HepG2 (cell line): ENCODE results near the gene COMMD3. TPM values are rescaled to one million over a fixed set of nuclear protein-coding genes. Genes with fewer than 3 reads are reported as not detected.
A peak's percentile ranks its signal among the peaks of the same experiment; 100 is the strongest.

ENCODE experiments used
- ATAC-seq: fragments of 200-7000 bp; cut with Tn5 transposase; 3 replicates; pipeline ENCODE4 v1.9.1; 2020; ENCODE audit warnings: mild to moderate bottlenecking, moderate library complexity
- BruUV-seq: library from RNA; stranded (reverse); fragments of 400-500 nt; replicated peaks from 2 replicates; lab custom pipeline; 2021; lab: Mats Ljungman, UMichigan
- CTCF ChIA-PET: fragments of 300-600 bp; formaldehyde crosslinking; extraction: SDS; loops from one replicate; lab custom pipeline; 2021; ENCODE audit warnings: low total read pairs, inconsistent platforms, low intra/inter-chr PET ratio; lab: Yijun Ruan, JAX
- POLR2A ChIA-PET: fragments of 350-600 bp; sonication (Branson Sonifier 250); formaldehyde crosslinking; loops from one replicate; lab custom pipeline; 2020; ENCODE audit warnings: antibody characterized with exemption, inconsistent platforms; lab: Yijun Ruan, JAX
- DNase-seq: peaks from one replicate; pipeline ENCODE4 v3.0.0-alpha.2; 2015; ENCODE audit warnings: low spot score
- FAIRE-seq: peaks from 3 replicates; lab custom pipeline; 2011; peaks lifted over from hg19 to GRCh38; lab: Jason Lieb, UNC
- H2AFZ ChIP-seq: one replicate; pipeline ENCODE4 v1.6.1; 2011; ENCODE audit warnings: low read length, inconsistent platforms
- H3K27ac ChIP-seq: fragments of 300-600 bp; 3 replicates; pipeline ENCODE4 v1.8.0; 2011; ENCODE audit warnings: mixed run types, mild to moderate bottlenecking, mixed read lengths, low read length, inconsistent platforms; ENCODE audit not compliant: insufficient read depth; ENCODE audit errors: extremely low read length
- H3K27me3 ChIP-seq, 2 experiments: fragments of 200-600 bp in 1 of 2; 2 replicates in 1 of 2; 3 replicates in 1 of 2; pipeline versions ENCODE4 v1.6.0 to v1.8.0; 2011; ENCODE audit warnings: low read length in 2 of 2, mild to moderate bottlenecking in 2 of 2, moderate library complexity in 2 of 2, inconsistent platforms in 1 of 2; ENCODE audit not compliant: insufficient read depth in 2 of 2, control insufficient read depth in 1 of 2
- H3K36me3 ChIP-seq, 2 experiments: fragments of 200-600 bp in 1 of 2; replicated peaks in 1 of 2; 2 replicates in 1 of 2; 3 replicates in 1 of 2; pipeline versions ENCODE4 v1.5.1 to v1.8.0; 2011; ENCODE audit warnings: low read length in 2 of 2, inconsistent platforms in 1 of 2; ENCODE audit not compliant: insufficient read depth in 2 of 2, control insufficient read depth in 1 of 2
- H3K4me1 ChIP-seq: 2 replicates; pipeline ENCODE4 v1.5.1; 2012; ENCODE audit warnings: low read length, inconsistent platforms; ENCODE audit not compliant: insufficient read depth
- H3K4me2 ChIP-seq: 2 replicates; pipeline ENCODE4 v1.6.0; 2011; ENCODE audit warnings: low read depth, low read length, inconsistent platforms
- H3K4me3 ChIP-seq, 3 experiments: fragments of 200-600 bp in 1 of 3; sonication (generic), shearing (Covaris generic) in 1 of 3; replicated peaks in 1 of 3; 2 replicates each; pipeline ENCODE4 v1.5.1; 2011 to 2016; ENCODE audit warnings: low read length in 3 of 3, inconsistent platforms in 2 of 3, low read depth in 2 of 3, mild to moderate bottlenecking in 2 of 3, control low read depth in 1 of 3, mixed read lengths in 1 of 3; ENCODE audit not compliant: insufficient read depth in 1 of 3
- H3K79me2 ChIP-seq: one replicate; pipeline ENCODE4 v1.6.1; 2011; ENCODE audit warnings: low read length, inconsistent platforms; ENCODE audit not compliant: insufficient read depth
- H3K9ac ChIP-seq: 2 replicates; pipeline ENCODE4 v1.6.0; 2011; ENCODE audit warnings: mild to moderate bottlenecking, low read depth, low read length, inconsistent platforms; ENCODE audit not compliant: insufficient read depth
- H3K9me3 ChIP-seq: 2 replicates; pipeline ENCODE4 v1.5.1; 2012; ENCODE audit warnings: mild to moderate bottlenecking, low read length
- H4K20me1 ChIP-seq: 2 replicates; pipeline ENCODE4 v1.6.0; 2011; ENCODE audit warnings: inconsistent platforms, mild to moderate bottlenecking, low read length, moderate library complexity; ENCODE audit not compliant: insufficient read depth
- BRCA1 ChIP-seq: sonication (generic); formaldehyde crosslinking; IDR thresholded peaks from 2 replicates; pipeline ENCODE4 v1.4.0; 2020; ENCODE audit warnings: missing genetic modification reagents
- EED ChIP-seq: sonication (generic); formaldehyde crosslinking; IDR thresholded peaks from 2 replicates; pipeline ENCODE4 v1.5.0; 2020; ENCODE audit warnings: mild to moderate bottlenecking, missing genetic modification reagents
- FLYWCH1 ChIP-seq: sonication (generic); formaldehyde crosslinking; IDR thresholded peaks from 2 replicates; pipeline ENCODE4 v1.8.1; 2023; ENCODE audit warnings: mild to moderate bottlenecking, missing genetic modification reagents
- HNF1B ChIP-seq: sonication (generic); formaldehyde crosslinking; IDR thresholded peaks from 2 replicates; pipeline ENCODE4 v1.5.1; 2020; ENCODE audit warnings: mild to moderate bottlenecking, moderate library complexity, missing genetic modification reagents
- IRX3 ChIP-seq: sonication (generic); formaldehyde crosslinking; IDR thresholded peaks from 2 replicates; pipeline ENCODE4 v1.8.1; 2023; ENCODE audit warnings: mild to moderate bottlenecking, low read depth, missing genetic modification reagents, borderline replicate concordance
- LCORL ChIP-seq, 2 experiments: fragments of 450-650 bp in 1 of 2; sonication (generic) in 1 of 2; formaldehyde crosslinking in 1 of 2; IDR thresholded peaks; 2 replicates each; pipeline versions ENCODE4 v1.5.0 to v1.6.1; 2017 to 2020; ENCODE audit warnings: antibody characterized with exemption in 1 of 2, missing genetic modification reagents in 1 of 2
- MTF2 ChIP-seq: sonication (generic); formaldehyde crosslinking; IDR thresholded peaks from 2 replicates; pipeline ENCODE4 v1.5.0; 2020; ENCODE audit warnings: missing genetic modification reagents, borderline replicate concordance
- PBX3 ChIP-seq: sonication (generic); formaldehyde crosslinking; IDR thresholded peaks from 2 replicates; pipeline ENCODE4 v1.8.1; 2023; ENCODE audit warnings: missing genetic modification reagents, inconsistent platforms, borderline replicate concordance
- THRA ChIP-seq: sonication (generic); formaldehyde crosslinking; IDR thresholded peaks from 2 replicates; pipeline ENCODE4 v1.4.0; 2020; ENCODE audit warnings: missing genetic modification reagents, borderline replicate concordance
- ZFP36 ChIP-seq: fragments of 150-350 bp; IDR thresholded peaks from 2 replicates; pipeline ENCODE4 v1.6.1; 2018; ENCODE audit warnings: borderline replicate concordance, low read length, low read depth; ENCODE audit not compliant: partially characterized antibody
- ZNF275 ChIP-seq: sonication (generic); formaldehyde crosslinking; IDR thresholded peaks from 2 replicates; pipeline ENCODE4 v1.8.0; 2022; ENCODE audit warnings: missing genetic modification reagents, mild to moderate bottlenecking, inconsistent platforms, borderline replicate concordance
- ZNF441 ChIP-seq: sonication (generic); formaldehyde crosslinking; IDR thresholded peaks from 2 replicates; pipeline ENCODE4 v1.7.0; 2021; ENCODE audit warnings: missing genetic modification reagents, borderline replicate concordance
- ZNF547 ChIP-seq: sonication (generic); formaldehyde crosslinking; IDR thresholded peaks from 2 replicates; pipeline ENCODE4 v1.5.1; 2020; ENCODE audit warnings: mild to moderate bottlenecking, missing genetic modification reagents
- ZSCAN25 ChIP-seq: sonication (generic); formaldehyde crosslinking; IDR thresholded peaks from 2 replicates; pipeline ENCODE4 v1.8.0; 2022; ENCODE audit warnings: mild to moderate bottlenecking, missing genetic modification reagents
- WGBS: methylation state at CpG from one replicate; pipeline ENCODE4 v1.1.6; 2017; ENCODE audit warnings: low lambda C conversion rate; 5-methylcytosine and 5-hydroxymethylcytosine counted together
- in situ Hi-C: cut with HindIII; loops from 2 replicates; pipeline ENCODE4 v1.10.0; 2017; ENCODE audit warnings: low pct_unique_long_range_greater_than_20kb; ENCODE audit not compliant: extremely low pct_ligation_motif_present
- intact Hi-C: fragments of 100-400 bp; cut with micrococcal nuclease; formaldehyde crosslinking; loops from one replicate; pipeline ENCODE4 v1.10.0; 2022; ENCODE audit not compliant: unreplicated experiment
- polyA plus RNA-seq, 8 experiments: library from polyadenylated mRNA; depleted of rRNA in 3 of 8; stranded (reverse) in 7 of 8; unstranded in 1 of 8; fragments of >200 nt; fragmentation: Illumina TruSeq in 4 of 8; extraction: Trizol in 4 of 8; gene quantifications; 2 replicates each; pipeline versions ENCODE4 v1.2.1 to v1.2.3, GENCODE V29; 2011 to 2016; ENCODE audit warnings: low read depth in 4 of 8, missing spikeins in 1 of 8, mixed read lengths in 1 of 8; ENCODE audit not compliant: insufficient read depth in 1 of 8
- total RNA-seq, 5 experiments: library from RNA; depleted of rRNA; stranded (reverse); fragments of >200 nt; fragmentation: Illumina TruSeq; extraction: Trizol; gene quantifications; 2 replicates each; pipeline ENCODE4 v1.2.3, GENCODE V29; 2016; ENCODE audit warnings: low read depth in 1 of 5

The COMMD3 gene
- total and polyA plus RNA-seq, 2 of the 13 experiments (the other 11 are each of a cell fraction or from before 2014, with no cell fraction given), result 38.7 to 54.4 TPM

GRCh38 chr10:22315455-22316285 lies 518 bp upstream of the COMMD3 start:
- ChIA-PET CTCF (no interaction called here), POLR2A (interaction anchor here (0.6 to 2.9 kb wide), 10 partner anchors 9 to 790 kb away, joined by 3 to 32 read pairs (median 5); partner anchors contain the start of genes DNAJC1 and SKIDA1)
- BruUV-seq, result no TSS peak
- Histone ChIP-seq H3K9me3 (no peaks in the 10 kb centered on the region), H3K4me2 (peak overlapping the region; percentile 80), H3K9ac (peak overlapping the region; percentile 81), H3K4me3 (peak overlapping the region; percentile 75 to 82 (median 78)), H3K27ac (peak overlapping the region; percentile 92), H2AFZ (peak overlapping the region; percentile 51), H3K4me1 (peaks cover 35% of the 10 kb centered on the region), H3K36me3 (no peaks in the 10 kb centered on the region), H3K79me2 (peaks cover 10% of the 10 kb centered on the region), H3K27me3 (peaks cover 0 to 16% of the 10 kb centered on the region in 2 experiments; a peak in 2 of 5 replicates), H4K20me1 (no peaks in the 10 kb centered on the region)
- DNase-seq (no peak), ATAC-seq (no peak; the same call in 2 of the 3 replicates), FAIRE-seq (no peak)
- intact Hi-C loops, result loop anchor here (1.0 to 5.0 kb wide), 3 partner anchors 86 to 313 kb away; partner anchors contain the start of gene DNAJC1
- WGBS, result under 1% methylated on average over 20 of the region's 53 CpGs
- in situ Hi-C loops, result loop anchor here (10.0 to 25.0 kb wide), 3 partner anchors 311 to 803 kb away; partner anchors contain the start of genes DNAJC1 and PIP4K2A
- TF ChIP-seq PBX3 (CRISPR knock-in tag) (no peak), BRCA1 (CRISPR knock-in tag) (peak; percentile 40; the same call in 1 of the 2 replicates), ZNF275 (CRISPR knock-in tag) (no peak), MTF2 (CRISPR knock-in tag) (0 out of 2 replicates have a peak, but pooled peaks have one; percentile 46), THRA (no peak), FLYWCH1 (CRISPR knock-in tag) (no peak), LCORL (IDR thresholded peaks at IDR 0.05) (no peak), LCORL (CRISPR knock-in tag; IDR thresholded peaks at IDR 0.05) (peak; percentile 18; the same call in 1 of the 2 replicates), ZSCAN25 (CRISPR knock-in tag) (0 out of 2 replicates have a peak, but pooled peaks have one; percentile 1), ZNF547 (CRISPR knock-in tag) (peak; percentile 23; the same call in 1 of the 2 replicates), ZNF441 (CRISPR knock-in tag) (no peak), HNF1B (CRISPR knock-in tag) (0 out of 2 replicates have a peak, but pooled peaks have one; percentile 8), ZFP36 (peak; percentile 17), EED (CRISPR knock-in tag) (no peak), IRX3 (CRISPR knock-in tag) (peak; percentile 27; the same call in 1 of the 2 replicates)
